ENCODE measurements around the gene PKNOX2. TPM values are rescaled to one million over a fixed set of nuclear protein-coding genes. Genes with fewer than 3 reads are reported as not detected.

The PKNOX2 gene
- total RNA-seq, 1 donor from 2014 or later: 17.8 TPM

- ATAC-seq: peak; percentile 46
Observed at GRCh38 chr11:125425601-125426000, 261.1 kb downstream of the PKNOX2 start.

GRCh38 chr11:125426818-125427528 is 262.4 kb downstream of the PKNOX2 start:
- no peak for TF ChIP-seq CTCF (IDR thresholded peaks at IDR 0.05)
- intact Hi-C loops (cut with DNase I): no loop called here
- DNase-seq: peak; percentile 30

More at GRCh38 chr11:125425601-125426000, 261.1 kb downstream of the PKNOX2 start:
- no peaks in the 10 kb centered on the region for H3K9me3 ChIP-seq
- no peak for TF ChIP-seq CTCF (IDR thresholded peaks at IDR 0.05)
- no peaks in the 10 kb centered on the region for H3K36me3 ChIP-seq
- no peaks in the 10 kb centered on the region for H3K4me1 ChIP-seq
- no peak overlapping the region for H3K27ac ChIP-seq
- no peak overlapping the region for H3K4me3 ChIP-seq
- intact Hi-C loops (cut with DNase I): no loop called here
- no peak for DNase-seq
- no peaks in the 10 kb centered on the region for H3K27me3 ChIP-seq

GRCh38 chr11:125428486-125429173 is 264.1 kb downstream of the PKNOX2 start:
- no peak for DNase-seq
- intact Hi-C loops (cut with DNase I): no loop called here

More at GRCh38 chr11:125426818-125427528, 262.4 kb downstream of the PKNOX2 start:
- Histone ChIP-seq H3K4me3 (no peak overlapping the region), H3K36me3 (no peaks in the 10 kb centered on the region), H3K4me1 (no peaks in the 10 kb centered on the region), H3K27me3 (no peaks in the 10 kb centered on the region), H3K9me3 (no peaks in the 10 kb centered on the region), H3K27ac (no peak overlapping the region)
- no peak for ATAC-seq

GRCh38 chr11:125429174-125429707 is 264.7 kb downstream of the PKNOX2 start:
- H3K9me3 ChIP-seq: no peaks in the 10 kb centered on the region
- peak; percentile 17 for ATAC-seq
- H3K27me3 ChIP-seq: no peaks in the 10 kb centered on the region
- H3K4me1 ChIP-seq: no peaks in the 10 kb centered on the region
- peak; percentile 66 for DNase-seq
- TF ChIP-seq CTCF (IDR thresholded peaks at IDR 0.05): peak; percentile 56
- intact Hi-C loops (cut with DNase I): no loop called here
- no peaks in the 10 kb centered on the region for H3K36me3 ChIP-seq
- no peak overlapping the region for H3K27ac ChIP-seq
- H3K4me3 ChIP-seq: no peak overlapping the region

More at GRCh38 chr11:125428486-125429173, 264.1 kb downstream of the PKNOX2 start:
- Histone ChIP-seq H3K9me3 (no peaks in the 10 kb centered on the region), H3K27ac (no peak overlapping the region), H3K4me1 (no peaks in the 10 kb centered on the region), H3K27me3 (no peaks in the 10 kb centered on the region), H3K36me3 (no peaks in the 10 kb centered on the region), H3K4me3 (no peak overlapping the region)
- ATAC-seq: no peak
- no peak for TF ChIP-seq CTCF (IDR thresholded peaks at IDR 0.05)

- DNase-seq (peak; percentile 46), ATAC-seq (no peak)
- Histone ChIP-seq H3K36me3 (no peaks in the 10 kb centered on the region), H3K4me3 (no peak overlapping the region), H3K4me1 (no peaks in the 10 kb centered on the region), H3K27ac (no peak overlapping the region), H3K27me3 (no peaks in the 10 kb centered on the region), H3K9me3 (no peaks in the 10 kb centered on the region)
- intact Hi-C loops (cut with DNase I): no loop called here
- TF ChIP-seq CTCF (IDR thresholded peaks at IDR 0.05): no peak
Observed at GRCh38 chr11:125429807-125430678, 265.5 kb downstream of the PKNOX2 start.

Data from upper lobe of right lung (tissue), 1 donor.